Endothelial cell of umbilical vein (primary cell): Measurements from ENCODE around the gene C1QL4. TPM values are rescaled to one million over a fixed set of nuclear protein-coding genes. Genes with fewer than 3 reads are reported as not detected.

Source experiments
- BruUV-seq: library from RNA; stranded (reverse); fragments of 400-500 nt; replicated peaks from 2 replicates; lab custom pipeline; 2021; lab: Mats Ljungman, UMichigan
- CTCF ChIA-PET: fragments of 300-600, 350-600 bp; sonication (Branson Sonifier 250); formaldehyde crosslinking; loops from one replicate; lab custom pipeline; 2021; ENCODE audit warnings: antibody characterized with exemption, inconsistent platforms; lab: Charles Lee
- POLR2A ChIA-PET: fragments of 300-600, 350-600 bp; sonication (Branson Sonifier 250); formaldehyde crosslinking; loops from one replicate; lab custom pipeline; 2021; ENCODE audit warnings: antibody characterized with exemption, inconsistent platforms; lab: Charles Lee
- DNase-seq: peaks from one replicate; pipeline ENCODE4 v3.0.0-alpha.2; 2011; ENCODE audit warnings: low read depth, low spot score
- FAIRE-seq: peaks from 2 replicates; lab custom pipeline; 2011; peaks lifted over from hg19 to GRCh38; lab: Jason Lieb, UNC
- H2AFZ ChIP-seq: 2 replicates; pipeline ENCODE4 v1.6.0; 2012; ENCODE audit warnings: low read depth, low read length, control low read depth, inconsistent platforms
- H3K27ac ChIP-seq: 2 replicates; pipeline ENCODE4 v1.5.1; 2011; ENCODE audit warnings: low read depth, mild to moderate bottlenecking, control low read depth, low read length, moderate library complexity; ENCODE audit not compliant: insufficient read depth
- H3K27me3 ChIP-seq, 2 experiments: 2 replicates each; pipeline versions ENCODE4 v1.6.0 to v1.6.1; 2011; ENCODE audit warnings: low read length in 2 of 2, mixed read lengths in 1 of 2; ENCODE audit not compliant: control insufficient read depth in 2 of 2, insufficient read depth in 2 of 2
- H3K36me3 ChIP-seq, 2 experiments: 2 replicates in 1 of 2; 3 replicates in 1 of 2; pipeline ENCODE4 v1.5.1; 2011; ENCODE audit warnings: low read length in 2 of 2, mild to moderate bottlenecking in 1 of 2, moderate library complexity in 1 of 2; ENCODE audit not compliant: control insufficient read depth in 2 of 2, insufficient read depth in 2 of 2; ENCODE audit errors: extremely low read depth in 1 of 2
- H3K4me1 ChIP-seq: 3 replicates; pipeline ENCODE4 v1.5.1; 2011; ENCODE audit warnings: mild to moderate bottlenecking, low read length; ENCODE audit not compliant: control insufficient read depth, insufficient read depth; ENCODE audit errors: extremely low read depth
- H3K4me2 ChIP-seq: 2 replicates; pipeline ENCODE4 v1.6.1; 2011; ENCODE audit warnings: low read length, control low read depth, mixed read lengths; ENCODE audit not compliant: insufficient read depth
- H3K4me3 ChIP-seq, 3 experiments: fragments of 200-600 bp in 1 of 3; sonication (generic), shearing (Covaris generic) in 1 of 3; replicated peaks in 1 of 3; 2 replicates each; pipeline ENCODE4 v1.5.1; 2011 to 2016; ENCODE audit warnings: control low read depth in 3 of 3, low read length in 3 of 3, mild to moderate bottlenecking in 2 of 3, inconsistent platforms in 1 of 3, low read depth in 1 of 3, moderate library complexity in 1 of 3; ENCODE audit not compliant: insufficient read depth in 1 of 3
- H3K79me2 ChIP-seq: 2 replicates; pipeline ENCODE4 v1.6.0; 2012; ENCODE audit warnings: low read length, inconsistent platforms; ENCODE audit not compliant: control insufficient read depth, insufficient read depth
- H3K9ac ChIP-seq: replicated peaks from 2 replicates; pipeline ENCODE3; 2011; ENCODE audit warnings: low read length, control low read depth; ENCODE audit not compliant: insufficient read depth; ENCODE audit errors: extremely low read depth
- H3K9me1 ChIP-seq: replicated peaks from 3 replicates; pipeline ENCODE4 v1.6.0; 2011; ENCODE audit warnings: mild to moderate bottlenecking, low read length; ENCODE audit not compliant: control insufficient read depth, insufficient read depth; ENCODE audit errors: extremely low read depth
- H3K9me3 ChIP-seq: replicated peaks from 2 replicates; pipeline ENCODE4 v1.5.1; 2012; ENCODE audit warnings: low read length, inconsistent platforms; ENCODE audit not compliant: control insufficient read depth, insufficient read depth
- H4K20me1 ChIP-seq: replicated peaks from 2 replicates; pipeline ENCODE3; 2011; ENCODE audit warnings: mild to moderate bottlenecking, low read length; ENCODE audit not compliant: control insufficient read depth, insufficient read depth; ENCODE audit errors: extremely low read depth
- CTCF ChIP-seq, 2 donors: IDR thresholded peaks; 1 replicate in 1 of 2; 2 replicates in 1 of 2; pipeline ENCODE4 v1.5.1; 2011; ENCODE audit warnings: low read length in 2 of 2, mild to moderate bottlenecking in 2 of 2, moderate library complexity in 2 of 2, control low read depth in 1 of 2, inconsistent platforms in 1 of 2, low read depth in 1 of 2; ENCODE audit not compliant: insufficient read depth in 1 of 2; ENCODE audit errors: extremely low read depth in 1 of 2
- EZH2 ChIP-seq: IDR thresholded peaks from 2 replicates; pipeline ENCODE4 v1.6.1; 2012; ENCODE audit warnings: borderline replicate concordance, low read depth, mild to moderate bottlenecking, moderate library complexity, low read length, inconsistent platforms; ENCODE audit not compliant: severe bottlenecking
- FOS ChIP-seq: IDR thresholded peaks from 2 replicates; pipeline ENCODE4 v1.6.1; 2011; ENCODE audit warnings: mild to moderate bottlenecking, low read length, moderate library complexity, borderline replicate concordance; ENCODE audit not compliant: insufficient read depth
- GATA2 ChIP-seq: IDR thresholded peaks from 2 replicates; pipeline ENCODE4 v1.7.0; 2011; ENCODE audit warnings: low read depth, mild to moderate bottlenecking, moderate library complexity, mixed read lengths, low read length; ENCODE audit not compliant: insufficient read length, insufficient read depth
- JUN ChIP-seq: IDR thresholded peaks from 2 replicates; pipeline ENCODE4 v1.6.1; 2011; ENCODE audit warnings: borderline replicate concordance, low read depth; ENCODE audit not compliant: insufficient read length, insufficient read depth
- MAX ChIP-seq: IDR thresholded peaks from 2 replicates; pipeline ENCODE4 v1.6.1; 2011; ENCODE audit not compliant: insufficient read depth, insufficient read length
- MYC ChIP-seq: IDR thresholded peaks from one replicate; pipeline ENCODE4 v1.6.1; 2011; ENCODE audit warnings: mild to moderate bottlenecking, low read depth, low read length
- POLR2A ChIP-seq: IDR thresholded peaks from 2 replicates; pipeline ENCODE4 v1.6.1; 2012; ENCODE audit warnings: low read depth, mild to moderate bottlenecking, control low read depth, low read length
- POLR2AphosphoS5 ChIP-seq: IDR thresholded peaks from 2 replicates; pipeline ENCODE4 v1.6.1; 2012; ENCODE audit warnings: low read depth, mild to moderate bottlenecking, control low read depth, low read length, moderate library complexity; ENCODE audit not compliant: insufficient read depth
- dilution Hi-C: fragments of 300-500 bp; cut with MboI; formaldehyde crosslinking; loops from one replicate; pipeline ENCODE4 v1.15.0; 2019; ENCODE audit warnings: low sequenced_read_pairs; ENCODE audit not compliant: extremely low pct_ligation_motif_present
- intact Hi-C: fragments of 100-400 bp; cut with micrococcal nuclease; formaldehyde crosslinking; loops from one replicate; pipeline ENCODE4 v1.10.0; 2022
- polyA plus RNA-seq, 4 experiments: library from polyadenylated mRNA; depleted of rRNA in 3 of 4; stranded (reverse) in 3 of 4; unstranded in 1 of 4; fragments of >200 nt; gene quantifications; 2 replicates each; pipeline versions ENCODE4 v1.2.1 to v1.2.3, GENCODE V29; 2011 to 2012; ENCODE audit warnings: missing spikeins in 1 of 4
- total RNA-seq: library from RNA; stranded (reverse); gene quantifications from 2 replicates; pipeline ENCODE4 v1.2.3, GENCODE V29; 2021

The C1QL4 gene
- total and polyA plus RNA-seq, 2 donors (not counting 3 experiments of a cell fraction or from before 2014, with no cell fraction given) = not detected

GRCh38 chr12:49344486-49345050, 7.6 kb upstream of the C1QL4 start:
- H3K36me3 ChIP-seq = no peaks in the 10 kb centered on the region
- no peaks in the 10 kb centered on the region for H3K9me3 ChIP-seq
- no peak overlapping the region for H3K27ac ChIP-seq
- no peaks in the 10 kb centered on the region for H3K9me1 ChIP-seq
- no peaks in the 10 kb centered on the region for H3K79me2 ChIP-seq
- H3K4me2 ChIP-seq = no peak overlapping the region
- H3K27me3 ChIP-seq = peaks cover 43 to 63% of the 10 kb centered on the region in 2 experiments
- dilution Hi-C loops (no loop called here), intact Hi-C loops (loop anchor here (10.0 kb wide), 1 partner anchor 400 kb away; the partner anchor contains the start of gene TMBIM6)
- no peak for TF ChIP-seq GATA2
- no peak for TF ChIP-seq POLR2AphosphoS5
- no peak for TF ChIP-seq MYC
- TF ChIP-seq MAX = no peak
- TF ChIP-seq POLR2A = no peak
- TF ChIP-seq FOS = no peak
- TF ChIP-seq JUN = no peak
- TF ChIP-seq CTCF (IDR thresholded peaks at IDR 0.05; ENCODE audit: extremely low read depth in 1 of 2, insufficient read depth in 1 of 2, low read depth in 1 of 2, low read length in 2 of 2) = no peak
- no peak for TF ChIP-seq EZH2
- peaks cover 40% of the 10 kb centered on the region for H3K4me1 ChIP-seq
- H3K4me3 ChIP-seq = no peak overlapping the region
- no peak overlapping the region for H2AFZ ChIP-seq
- FAIRE-seq = no peak
- POLR2A ChIA-PET = interaction anchor here (0.6 kb wide), 1 partner anchor 53 kb away, joined by 6 read pairs; no protein-coding TSS in a partner anchor
- BruUV-seq = no TSS peak
- H4K20me1 ChIP-seq = no peaks in the 10 kb centered on the region
- CTCF ChIA-PET = interaction anchor here (0.7 to 3.8 kb wide), 3 partner anchors 13 to 110 kb away, joined by 3 to 36 read pairs (median 3); no protein-coding TSS in a partner anchor
- DNase-seq = no peak
- no peak overlapping the region for H3K9ac ChIP-seq
